Neural progenitor cell (in vitro differentiated cells): ENCODE results near the gene RTN4. TPM values are rescaled to one million over a fixed set of nuclear protein-coding genes. Genes with fewer than 3 reads are reported as not detected.

ENCODE experiments used
- DNase-seq: peaks from one replicate; pipeline ENCODE4 v3.0.0-alpha.2; 2016; ENCODE audit warnings: low spot score
- H2AFZ ChIP-seq: fragments of 200-600 bp; sonication (generic); replicated peaks from 2 replicates; pipeline ENCODE4 v1.6.1; 2016; ENCODE audit warnings: antibody characterized with exemption
- H3F3A ChIP-seq: fragments of 200-600 bp; sonication (generic); 2 replicates; pipeline ENCODE4 v1.6.1; 2016; ENCODE audit warnings: antibody characterized with exemption, low read depth
- H3K27ac ChIP-seq: fragments of 200-600 bp; sonication (generic); 2 replicates; pipeline ENCODE4 v1.5.1; 2016; ENCODE audit warnings: mild to moderate bottlenecking
- H3K27me3 ChIP-seq: fragments of 200-600 bp; sonication (generic); 2 replicates; pipeline ENCODE4 v1.6.1; 2016; ENCODE audit warnings: mild to moderate bottlenecking, moderate library complexity
- H3K36me3 ChIP-seq: fragments of 200-600 bp; sonication (generic); 2 replicates; pipeline ENCODE4 v1.5.1; 2016
- H3K4me1 ChIP-seq: fragments of 200-600 bp; sonication (generic); 2 replicates; pipeline ENCODE4 v1.6.1; 2016; ENCODE audit warnings: mixed run types
- H3K4me2 ChIP-seq: fragments of 200-600 bp; sonication (generic); 2 replicates; pipeline ENCODE4 v1.6.1; 2016
- H3K4me3 ChIP-seq: fragments of 200-600 bp; sonication (generic); 2 replicates; pipeline ENCODE4 v1.5.1; 2016
- H3K79me2 ChIP-seq: fragments of 200-600 bp; sonication (generic); 2 replicates; pipeline ENCODE4 v1.6.1; 2016; ENCODE audit warnings: low read depth
- H3K9ac ChIP-seq: fragments of 200-600 bp; sonication (generic); 2 replicates; pipeline ENCODE4 v1.6.1; 2016
- H3K9me3 ChIP-seq: fragments of 200-600 bp; sonication (generic); 2 replicates; pipeline ENCODE4 v1.5.1; 2016; ENCODE audit warnings: low read depth
- H4K20me1 ChIP-seq: fragments of 200-600 bp; sonication (generic); 2 replicates; pipeline ENCODE4 v1.6.1; 2016; ENCODE audit warnings: low read depth
- H3K27ac Mint-ChIP-seq: 3 replicates; pipeline ENCODE4 v1.8.0; 2021; ENCODE audit warnings: mixed read lengths
- H3K27me3 Mint-ChIP-seq: 2 replicates; pipeline ENCODE4 v1.8.0; 2022; ENCODE audit warnings: low read depth, mild to moderate bottlenecking, inconsistent platforms, moderate library complexity, mixed read lengths; ENCODE audit not compliant: insufficient read depth
- H3K36me3 Mint-ChIP-seq: 3 replicates; pipeline ENCODE4 v1.8.0; 2021; ENCODE audit warnings: mixed read lengths
- H3K4me1 Mint-ChIP-seq: 3 replicates; pipeline ENCODE4 v1.8.0; 2021; ENCODE audit warnings: mixed read lengths
- H3K4me3 Mint-ChIP-seq: 3 replicates; pipeline ENCODE4 v1.8.0; 2021; ENCODE audit warnings: mild to moderate bottlenecking, moderate library complexity, mixed read lengths
- H3K9me3 Mint-ChIP-seq: 3 replicates; pipeline ENCODE4 v1.8.0; 2020; ENCODE audit warnings: mixed read lengths
- EZH2 ChIP-seq: fragments of 200-600 bp; sonication (generic); IDR thresholded peaks from 2 replicates; pipeline ENCODE4 v1.6.1; 2017; ENCODE audit warnings: antibody characterized with exemption, mild to moderate bottlenecking, moderate library complexity
- EZH2phosphoT487 ChIP-seq: fragments of 200-600 bp; sonication (generic); IDR thresholded peaks from 2 replicates; pipeline ENCODE4 v1.6.1; 2017; ENCODE audit warnings: antibody characterized with exemption
- total RNA-seq: library from RNA; depleted of rRNA; stranded (reverse); fragments of >200 nt; gene quantifications from 2 replicates; pipeline ENCODE4 v1.2.3, GENCODE V29; 2015; ENCODE audit warnings: low replicate concordance
- TF ChIP-seq, protein P1 (sequence below): fragments of 200-600 bp; sonication (generic); IDR thresholded peaks from 2 replicates; pipeline ENCODE4 v1.5.1; 2017; ENCODE audit warnings: antibody characterized with exemption, mild to moderate bottlenecking

RTN4 gene
- total RNA-seq, 1 donor from 2014 or later = 157 TPM

DNA sequence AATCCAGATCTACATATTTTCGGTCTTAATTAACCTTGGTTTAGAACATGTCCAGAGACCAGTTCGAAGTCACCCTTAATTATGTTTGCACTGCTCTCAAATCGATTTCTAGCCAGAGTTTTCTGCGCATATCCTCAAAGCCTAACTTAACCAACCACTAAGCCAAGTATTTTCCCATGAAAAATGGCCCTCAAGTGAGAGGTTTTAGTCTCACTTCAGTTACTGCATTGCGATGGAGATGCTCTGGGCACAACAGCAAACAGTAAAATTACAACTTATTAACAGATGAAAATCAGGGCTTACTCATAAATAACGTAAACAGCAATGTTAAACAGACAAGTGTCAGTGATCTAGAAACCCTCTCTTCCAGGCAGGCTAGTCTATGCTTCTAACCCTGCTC lies 4.5 kb downstream of the RTN4 start:
- H3K4me1 ChIP-seq = peaks cover 28% of the 10 kb centered on the region
- H3K27ac Mint-ChIP-seq = no peak overlapping the region

DNA sequence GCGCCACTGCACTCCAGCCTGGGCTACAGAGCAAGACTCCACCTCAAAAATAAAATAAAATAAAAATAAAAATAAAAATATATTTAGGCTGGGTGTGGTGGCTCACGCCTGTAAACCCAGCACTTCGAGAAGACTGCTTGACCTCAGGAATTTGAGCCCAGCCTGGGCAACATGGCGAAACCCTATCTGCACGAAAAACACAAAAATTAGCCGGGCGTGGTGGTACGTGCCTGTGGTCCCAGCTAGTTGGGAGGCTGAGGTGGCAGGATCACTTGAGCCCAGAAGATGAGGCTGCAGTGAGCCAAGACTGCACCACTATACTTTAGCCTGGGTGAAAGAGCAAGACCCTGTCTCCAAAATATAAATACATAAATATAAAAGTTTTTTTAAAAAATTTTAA lies 6.4 kb downstream of the RTN4 start:
- TF ChIP-seq EZH2 (no peak), EZH2phosphoT487 (no peak)
- TF ChIP-seq, protein P1, sequence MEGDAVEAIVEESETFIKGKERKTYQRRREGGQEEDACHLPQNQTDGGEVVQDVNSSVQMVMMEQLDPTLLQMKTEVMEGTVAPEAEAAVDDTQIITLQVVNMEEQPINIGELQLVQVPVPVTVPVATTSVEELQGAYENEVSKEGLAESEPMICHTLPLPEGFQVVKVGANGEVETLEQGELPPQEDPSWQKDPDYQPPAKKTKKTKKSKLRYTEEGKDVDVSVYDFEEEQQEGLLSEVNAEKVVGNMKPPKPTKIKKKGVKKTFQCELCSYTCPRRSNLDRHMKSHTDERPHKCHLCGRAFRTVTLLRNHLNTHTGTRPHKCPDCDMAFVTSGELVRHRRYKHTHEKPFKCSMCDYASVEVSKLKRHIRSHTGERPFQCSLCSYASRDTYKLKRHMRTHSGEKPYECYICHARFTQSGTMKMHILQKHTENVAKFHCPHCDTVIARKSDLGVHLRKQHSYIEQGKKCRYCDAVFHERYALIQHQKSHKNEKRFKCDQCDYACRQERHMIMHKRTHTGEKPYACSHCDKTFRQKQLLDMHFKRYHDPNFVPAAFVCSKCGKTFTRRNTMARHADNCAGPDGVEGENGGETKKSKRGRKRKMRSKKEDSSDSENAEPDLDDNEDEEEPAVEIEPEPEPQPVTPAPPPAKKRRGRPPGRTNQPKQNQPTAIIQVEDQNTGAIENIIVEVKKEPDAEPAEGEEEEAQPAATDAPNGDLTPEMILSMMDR = no peak
- DNase-seq = no peak
- H3K4me1 ChIP-seq = peaks cover 28% of the 10 kb centered on the region
- peaks cover 100% of the 10 kb centered on the region for H3K79me2 ChIP-seq
- no peak overlapping the region for H2AFZ ChIP-seq
- H3K27me3 ChIP-seq = no peaks in the 10 kb centered on the region
- peaks cover 11% of the 10 kb centered on the region for H3K9me3 Mint-ChIP-seq
- H3K9me3 ChIP-seq = peaks cover 3% of the 10 kb centered on the region
- no peaks in the 10 kb centered on the region for H3K27me3 Mint-ChIP-seq
- H3K27ac Mint-ChIP-seq = no peak overlapping the region
- no peak overlapping the region for H3K4me3 Mint-ChIP-seq
- peaks cover 28% of the 10 kb centered on the region for H3K4me1 Mint-ChIP-seq
- H3K4me3 ChIP-seq = no peak overlapping the region
- H3K9ac ChIP-seq = no peak overlapping the region
- peaks cover 84% of the 10 kb centered on the region for H4K20me1 ChIP-seq
- no peak overlapping the region for H3K27ac ChIP-seq
- peaks cover 34% of the 10 kb centered on the region for H3K36me3 Mint-ChIP-seq
- peaks cover 11% of the 10 kb centered on the region for H3F3A ChIP-seq
- H3K36me3 ChIP-seq = peaks cover 7% of the 10 kb centered on the region
- no peak overlapping the region for H3K4me2 ChIP-seq

More for the DNA sequence above, 4.5 kb downstream of the RTN4 start:
- Histone ChIP-seq H3K27ac (no peak overlapping the region), H3F3A (peaks cover 17% of the 10 kb centered on the region), H3K4me2 (peak overlapping the region; percentile 88), H3K27me3 (no peaks in the 10 kb centered on the region), H3K79me2 (peaks cover 93% of the 10 kb centered on the region), H3K9me3 (no peaks in the 10 kb centered on the region), H2AFZ (no peak overlapping the region), H3K4me3 (no peak overlapping the region), H4K20me1 (peaks cover 80% of the 10 kb centered on the region), H3K36me3 (peaks cover 3% of the 10 kb centered on the region), H3K9ac (no peak overlapping the region)
- Mint-ChIP-seq H3K4me1 (peaks cover 29% of the 10 kb centered on the region), H3K27me3 (no peaks in the 10 kb centered on the region), H3K36me3 (peaks cover 27% of the 10 kb centered on the region), H3K4me3 (no peak overlapping the region), H3K9me3 (no peaks in the 10 kb centered on the region)
- DNase-seq = no peak
- TF ChIP-seq EZH2phosphoT487 (no peak), EZH2 (no peak)
- TF ChIP-seq, protein P1 = no peak

DNA sequence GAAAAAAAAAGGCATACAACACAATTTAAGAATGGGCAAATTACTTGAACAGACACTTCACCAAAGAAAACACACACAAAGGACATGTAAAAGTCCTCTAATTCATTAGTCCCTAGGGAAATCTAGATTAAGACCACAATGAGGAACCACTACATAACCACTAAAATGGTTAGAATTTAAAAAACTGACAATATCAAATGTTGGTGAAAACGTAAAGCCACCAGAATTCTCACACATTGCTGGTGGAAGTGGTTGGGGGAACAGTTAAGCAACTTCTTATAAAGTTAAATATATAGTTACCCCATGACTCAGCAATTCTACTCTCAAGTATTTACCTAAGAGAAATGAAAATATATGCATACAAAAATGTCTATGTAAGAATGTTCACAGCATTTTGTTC lies 11.8 kb downstream of the RTN4 start:
- no peaks in the 10 kb centered on the region for H3K27me3 Mint-ChIP-seq
- no peaks in the 10 kb centered on the region for H3K4me1 Mint-ChIP-seq
- TF ChIP-seq, protein P1 = no peak
- TF ChIP-seq EZH2phosphoT487 (no peak), EZH2 (no peak)

More for the DNA sequence above, 11.8 kb downstream of the RTN4 start:
- no peak overlapping the region for H3K9ac ChIP-seq
- no peak overlapping the region for H3K4me3 ChIP-seq
- Mint-ChIP-seq H3K36me3 (peaks cover 47% of the 10 kb centered on the region), H3K4me3 (no peak overlapping the region), H3K9me3 (peaks cover 46% of the 10 kb centered on the region), H3K27ac (no peak overlapping the region)
- H3F3A ChIP-seq = peaks cover 4% of the 10 kb centered on the region
- no peak overlapping the region for H3K27ac ChIP-seq
- H3K27me3 ChIP-seq = no peaks in the 10 kb centered on the region
- H2AFZ ChIP-seq = no peak overlapping the region
- peaks cover 6% of the 10 kb centered on the region for H3K9me3 ChIP-seq
- peaks cover 38% of the 10 kb centered on the region for H4K20me1 ChIP-seq
- peaks cover 7% of the 10 kb centered on the region for H3K36me3 ChIP-seq
- peaks cover 100% of the 10 kb centered on the region for H3K79me2 ChIP-seq
- no peak overlapping the region for H3K4me2 ChIP-seq
- DNase-seq = no peak
- H3K4me1 ChIP-seq = no peaks in the 10 kb centered on the region
